HK-2 (cell line): Measurements from ENCODE around the gene FKBP15.
"Not testable (repeated sequence)": the region's sequence is repeated elsewhere in the genome, so short reads cannot be mapped to it uniquely, and the experiment has no call there.

Experiments
- DNase-seq: peaks from one replicate; pipeline ENCODE4 v3.0.0-alpha.2; 2018; ENCODE audit not compliant: unreplicated experiment

FKBP15 gene, protein sequence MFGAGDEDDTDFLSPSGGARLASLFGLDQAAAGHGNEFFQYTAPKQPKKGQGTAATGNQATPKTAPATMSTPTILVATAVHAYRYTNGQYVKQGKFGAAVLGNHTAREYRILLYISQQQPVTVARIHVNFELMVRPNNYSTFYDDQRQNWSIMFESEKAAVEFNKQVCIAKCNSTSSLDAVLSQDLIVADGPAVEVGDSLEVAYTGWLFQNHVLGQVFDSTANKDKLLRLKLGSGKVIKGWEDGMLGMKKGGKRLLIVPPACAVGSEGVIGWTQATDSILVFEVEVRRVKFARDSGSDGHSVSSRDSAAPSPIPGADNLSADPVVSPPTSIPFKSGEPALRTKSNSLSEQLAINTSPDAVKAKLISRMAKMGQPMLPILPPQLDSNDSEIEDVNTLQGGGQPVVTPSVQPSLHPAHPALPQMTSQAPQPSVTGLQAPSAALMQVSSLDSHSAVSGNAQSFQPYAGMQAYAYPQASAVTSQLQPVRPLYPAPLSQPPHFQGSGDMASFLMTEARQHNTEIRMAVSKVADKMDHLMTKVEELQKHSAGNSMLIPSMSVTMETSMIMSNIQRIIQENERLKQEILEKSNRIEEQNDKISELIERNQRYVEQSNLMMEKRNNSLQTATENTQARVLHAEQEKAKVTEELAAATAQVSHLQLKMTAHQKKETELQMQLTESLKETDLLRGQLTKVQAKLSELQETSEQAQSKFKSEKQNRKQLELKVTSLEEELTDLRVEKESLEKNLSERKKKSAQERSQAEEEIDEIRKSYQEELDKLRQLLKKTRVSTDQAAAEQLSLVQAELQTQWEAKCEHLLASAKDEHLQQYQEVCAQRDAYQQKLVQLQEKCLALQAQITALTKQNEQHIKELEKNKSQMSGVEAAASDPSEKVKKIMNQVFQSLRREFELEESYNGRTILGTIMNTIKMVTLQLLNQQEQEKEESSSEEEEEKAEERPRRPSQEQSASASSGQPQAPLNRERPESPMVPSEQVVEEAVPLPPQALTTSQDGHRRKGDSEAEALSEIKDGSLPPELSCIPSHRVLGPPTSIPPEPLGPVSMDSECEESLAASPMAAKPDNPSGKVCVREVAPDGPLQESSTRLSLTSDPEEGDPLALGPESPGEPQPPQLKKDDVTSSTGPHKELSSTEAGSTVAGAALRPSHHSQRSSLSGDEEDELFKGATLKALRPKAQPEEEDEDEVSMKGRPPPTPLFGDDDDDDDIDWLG

DNA sequence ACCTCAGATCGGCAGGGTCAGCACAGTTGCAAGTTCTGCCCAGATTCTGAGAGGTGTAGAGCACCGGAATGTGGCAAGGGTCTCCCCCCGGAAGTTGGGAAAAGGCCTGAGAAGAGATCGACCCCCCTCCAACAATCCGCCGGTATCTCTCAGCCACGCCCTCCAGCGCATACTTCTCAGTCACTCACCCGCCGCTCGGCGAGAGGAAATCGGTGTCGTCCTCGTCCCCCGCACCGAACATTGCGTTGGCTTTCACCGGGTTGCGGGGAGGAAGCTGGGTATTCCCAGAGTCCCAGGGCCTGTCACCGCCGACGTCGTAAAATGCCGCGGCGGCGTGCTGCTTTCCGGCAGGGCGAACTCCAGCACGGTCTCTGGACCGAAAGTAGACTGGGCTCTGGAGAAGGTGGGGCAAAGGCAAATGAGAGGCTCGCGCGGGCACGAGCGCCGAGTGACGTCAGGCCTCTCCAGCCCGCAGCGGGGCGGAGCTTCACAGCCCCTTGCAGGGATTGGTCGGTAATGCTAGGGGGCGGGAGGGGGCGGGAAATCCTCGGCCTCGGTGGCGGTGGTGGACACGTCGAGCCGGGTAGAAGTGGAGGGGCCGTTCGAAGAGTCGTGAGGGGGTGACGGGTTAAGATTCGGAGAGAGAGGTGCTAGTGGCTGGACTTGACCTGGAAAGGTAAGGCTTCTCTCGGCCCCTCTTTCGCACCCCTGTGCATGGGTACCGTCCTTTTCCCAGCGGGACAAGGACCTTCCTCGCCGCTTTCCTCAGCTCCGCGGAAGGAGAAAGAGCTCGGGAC lies at the start of gene FKBP15, which contains the start of gene SLC31A1:
FKBP15 (minus strand) TSS at position 275 of the 797 bp plus-strand sequence; CDS start at position 241, 34 bp downstream.
SLC31A1 (plus strand) TSS at position 542 of the 797 bp plus-strand sequence. CDS start 34,605 bp downstream, outside the sequence.
- peak; percentile 99 for DNase-seq

DNA sequence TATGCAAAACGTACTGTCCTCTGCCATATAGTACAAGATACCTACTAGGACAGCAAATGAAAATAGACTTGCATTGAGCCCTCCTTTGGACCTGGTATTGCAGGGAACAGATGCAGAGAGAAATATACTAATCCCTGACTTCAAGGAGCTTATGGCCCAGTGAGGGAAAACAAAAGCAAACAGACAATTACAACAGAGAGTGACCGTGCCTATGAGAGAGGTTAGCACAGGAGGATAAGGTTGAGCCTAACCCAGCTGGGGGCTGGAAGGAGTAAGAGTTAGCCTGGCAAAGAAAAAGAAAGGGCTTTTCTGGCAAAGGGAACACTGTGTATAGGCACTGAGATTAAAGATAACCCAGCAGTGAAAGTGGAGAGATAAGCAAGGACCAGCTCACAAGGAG lies 48.8 kb upstream of the FKBP15 start:
- no peak for DNase-seq

DNA sequence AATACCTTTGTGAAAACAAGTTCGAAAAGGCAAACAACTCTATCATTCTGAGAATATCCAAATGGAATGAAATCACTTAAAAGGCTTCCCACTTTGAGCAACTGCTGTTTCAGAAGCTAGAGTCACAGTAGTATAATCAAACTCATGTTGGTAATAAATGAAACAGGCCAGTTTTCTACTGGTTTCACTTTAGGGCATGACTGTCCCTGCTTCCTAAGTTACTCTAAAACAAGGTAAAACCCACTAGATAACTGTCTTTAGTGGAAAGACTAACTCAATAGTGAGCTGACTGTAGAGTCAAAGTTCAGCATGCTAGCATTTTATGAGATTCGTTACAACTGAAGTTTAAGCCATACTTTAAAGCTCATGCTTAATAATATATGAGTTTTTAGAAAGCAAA lies 48.3 kb upstream of the FKBP15 start:
- DNase-seq = no peak

DNA sequence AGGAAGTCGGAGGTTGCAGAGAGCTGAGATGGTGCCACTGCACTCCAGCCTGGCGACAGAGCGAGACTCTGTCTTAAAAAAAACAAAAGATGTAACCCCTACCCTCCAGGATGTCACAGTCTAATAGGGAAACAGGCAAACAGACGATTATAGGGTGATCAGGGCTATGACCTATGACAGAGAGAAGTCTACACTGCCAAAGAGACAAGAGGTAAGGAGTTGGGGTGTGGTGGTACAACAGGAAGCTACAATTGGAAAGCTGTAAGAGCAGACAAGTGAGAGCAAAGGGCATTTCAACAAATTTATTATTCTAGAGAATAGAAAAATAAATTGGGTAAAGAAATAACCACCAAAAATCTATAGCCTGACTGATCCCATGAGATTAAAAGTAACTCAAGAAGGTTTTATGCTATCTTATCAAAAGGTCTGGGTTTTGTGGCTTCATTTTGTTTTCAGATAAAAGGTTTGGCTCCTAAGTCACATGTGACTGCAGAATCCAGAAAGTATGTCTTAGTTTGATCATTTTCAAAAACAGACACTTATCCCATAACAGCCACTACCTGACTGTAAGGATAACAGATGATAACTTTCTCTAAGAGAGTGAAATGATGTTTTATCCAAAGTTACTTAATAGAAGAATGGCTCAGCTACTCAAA lies 47.0 kb upstream of the FKBP15 start:
- no peak for DNase-seq

DNA sequence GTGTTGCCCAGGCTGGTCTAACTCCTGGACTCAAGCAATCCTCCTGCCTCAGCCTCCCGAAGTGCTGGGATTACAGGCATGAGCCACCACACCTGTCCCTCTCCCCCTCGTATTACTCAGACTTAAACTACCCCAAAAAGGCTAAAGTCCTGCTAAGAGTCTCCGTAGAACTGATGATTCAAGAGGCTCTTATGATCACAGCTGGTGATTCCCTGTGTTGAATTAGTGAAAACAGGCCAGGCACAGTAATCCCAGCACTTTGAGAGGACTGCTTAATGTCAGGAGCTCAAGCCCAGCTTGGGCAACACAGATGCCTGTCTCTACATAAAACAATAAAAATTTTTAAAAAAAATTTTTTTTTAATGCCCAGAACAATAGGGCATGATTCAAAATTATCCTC lies 45.1 kb upstream of the FKBP15 start:
- DNase-seq = no peak

DNA sequence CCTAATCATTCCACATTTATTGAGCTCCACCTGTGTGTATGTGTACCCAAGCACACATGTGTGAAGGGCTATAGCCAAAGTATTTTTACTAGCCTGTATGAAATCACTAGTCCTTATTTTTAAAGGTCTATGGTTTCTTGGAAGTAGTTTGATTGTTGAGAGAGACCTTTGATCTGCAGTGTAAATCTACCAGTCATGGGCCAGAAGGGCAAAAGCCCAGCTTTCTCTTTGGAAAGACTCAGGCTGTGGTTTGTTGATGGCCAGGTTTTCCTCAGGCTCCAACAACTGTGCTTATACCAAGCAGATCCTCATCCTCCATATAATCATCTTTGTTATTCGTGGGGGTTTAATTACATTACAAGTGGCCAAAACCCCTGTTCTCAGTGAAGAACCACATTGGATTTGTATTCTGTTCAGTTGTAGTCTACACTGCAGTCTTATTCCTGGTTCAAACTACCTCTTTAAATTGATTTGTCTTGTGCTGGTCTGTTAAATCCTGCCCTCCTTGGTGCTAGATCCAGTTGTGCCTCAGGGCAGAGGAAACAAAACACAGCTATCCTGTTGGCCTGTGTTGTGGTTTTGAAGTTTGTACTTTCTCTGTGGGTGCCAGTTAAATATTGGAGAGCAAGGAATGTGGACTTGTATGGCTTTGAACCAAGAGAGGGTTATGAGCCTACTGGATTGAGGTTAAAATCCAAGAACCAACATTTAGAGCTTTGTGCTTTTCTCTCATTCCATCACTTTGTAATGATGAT lies 41.0 kb upstream of the FKBP15 start:
- DNase-seq = no peak

DNA sequence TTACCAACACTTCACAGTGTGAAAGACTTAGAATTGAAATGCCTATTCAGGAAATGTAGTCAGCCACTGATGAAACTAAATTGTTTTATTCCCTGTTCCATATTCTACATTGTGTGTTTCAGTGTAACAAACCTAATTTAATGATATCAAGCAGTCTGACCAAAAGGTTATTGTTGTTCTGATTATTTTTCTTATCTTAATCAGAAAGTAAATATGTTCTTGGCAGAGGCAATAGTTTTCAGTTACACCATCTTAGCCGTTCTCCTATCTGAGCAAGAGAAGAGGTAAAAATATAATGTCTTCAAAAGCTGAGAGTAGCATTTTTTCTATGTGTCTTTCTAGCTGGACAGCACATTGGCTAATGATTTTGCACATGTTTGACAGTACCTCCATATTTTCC lies 37.2 kb upstream of the FKBP15 start:
- no peak for DNase-seq

DNA sequence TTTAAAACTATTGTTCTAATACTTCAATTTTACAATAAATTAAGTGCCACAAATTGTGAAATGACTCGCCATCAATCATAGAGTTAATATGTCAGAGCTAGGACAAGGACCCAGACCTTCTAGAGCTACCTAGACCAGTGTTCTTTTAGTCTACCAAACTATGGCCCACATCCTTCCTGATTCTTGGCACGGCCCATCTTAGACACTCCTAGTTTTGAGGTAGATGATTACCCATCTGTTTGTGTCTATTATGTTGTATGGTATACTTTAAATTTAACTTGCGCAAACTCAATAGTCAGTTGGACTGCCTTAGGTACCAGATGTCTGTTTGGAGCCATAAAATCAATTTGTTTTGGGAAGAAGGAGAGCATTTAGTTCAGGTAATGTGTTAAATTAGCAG lies 36.8 kb upstream of the FKBP15 start:
- no peak for DNase-seq

DNA sequence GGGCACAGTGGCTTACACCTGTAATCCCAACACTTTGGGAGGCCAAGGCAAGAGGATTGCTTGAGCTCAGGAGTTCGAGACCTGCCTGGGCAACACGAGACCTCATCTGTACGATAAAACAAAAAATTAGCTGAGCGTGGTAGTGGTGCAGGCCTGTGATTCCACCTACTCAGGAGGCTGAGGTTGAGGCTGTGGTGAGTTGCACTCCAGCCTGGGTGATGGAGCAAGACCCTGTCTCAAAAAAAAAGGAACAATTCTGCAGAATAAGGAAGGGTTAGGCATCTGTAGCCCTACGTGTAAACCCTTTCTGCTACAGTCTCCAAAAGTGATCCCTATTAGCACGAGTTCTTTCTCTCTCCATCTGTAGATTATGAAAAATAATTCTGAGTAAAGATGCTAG lies 34.4 kb upstream of the FKBP15 start:
- DNase-seq = no peak

DNA sequence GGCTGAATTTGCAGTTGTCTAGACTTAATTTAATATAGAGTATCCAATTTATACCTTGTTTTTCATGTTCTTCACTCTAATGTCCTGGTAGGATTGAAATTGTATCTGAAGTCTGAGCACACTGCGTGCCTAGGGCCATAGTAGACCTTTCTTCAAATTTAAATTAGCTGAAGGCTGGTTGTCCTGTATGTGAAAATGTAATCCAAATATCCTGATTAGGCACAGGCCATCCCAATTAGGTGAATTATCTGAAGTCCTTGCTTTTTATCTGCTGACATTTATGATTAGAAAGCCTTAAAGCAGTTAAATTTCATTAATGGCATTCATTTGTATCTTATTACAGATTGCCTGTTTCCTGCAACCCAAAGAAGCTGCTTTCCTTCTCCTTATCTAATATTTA lies 33.9 kb upstream of the FKBP15 start:
- no peak for DNase-seq

DNA sequence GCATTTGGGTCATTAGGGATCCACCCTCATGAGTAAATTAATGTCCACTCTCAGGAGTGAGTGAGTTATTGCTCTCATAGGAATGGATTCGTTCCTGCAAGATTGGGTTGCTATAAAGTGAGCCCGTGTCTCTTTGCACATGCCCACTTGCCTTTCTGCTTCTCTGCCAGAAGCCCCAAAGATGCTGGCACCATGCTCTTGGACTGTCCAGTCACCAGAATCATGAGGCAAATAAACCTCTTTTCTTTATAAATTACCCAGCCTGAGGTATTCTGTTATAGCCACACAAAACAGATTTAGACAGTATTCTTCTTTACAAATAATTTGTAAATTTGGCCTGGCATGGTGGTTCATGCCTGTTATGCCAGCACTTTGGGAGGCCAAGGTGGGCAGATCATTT lies 29.7 kb upstream of the FKBP15 start:
- DNase-seq = no peak

DNA sequence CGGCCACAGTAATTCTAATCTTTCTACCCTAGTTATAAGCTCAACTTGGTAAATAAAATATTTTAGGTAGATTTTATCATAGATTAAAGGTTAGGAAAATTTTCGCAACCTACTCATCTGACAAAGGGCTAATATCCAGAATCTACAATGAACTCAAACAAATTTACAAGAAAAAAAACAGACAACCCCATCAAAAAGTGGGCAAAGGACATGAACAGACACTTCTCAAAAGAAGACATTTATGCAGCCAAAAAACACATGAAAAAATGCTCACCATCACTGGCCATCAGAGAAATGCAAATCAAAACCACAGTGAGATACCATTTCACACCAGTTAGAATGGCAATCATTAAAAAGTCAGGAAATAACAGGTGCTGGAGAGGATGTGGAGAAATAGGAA lies 28.6 kb upstream of the FKBP15 start:
- DNase-seq = not testable (repeated sequence)

DNA sequence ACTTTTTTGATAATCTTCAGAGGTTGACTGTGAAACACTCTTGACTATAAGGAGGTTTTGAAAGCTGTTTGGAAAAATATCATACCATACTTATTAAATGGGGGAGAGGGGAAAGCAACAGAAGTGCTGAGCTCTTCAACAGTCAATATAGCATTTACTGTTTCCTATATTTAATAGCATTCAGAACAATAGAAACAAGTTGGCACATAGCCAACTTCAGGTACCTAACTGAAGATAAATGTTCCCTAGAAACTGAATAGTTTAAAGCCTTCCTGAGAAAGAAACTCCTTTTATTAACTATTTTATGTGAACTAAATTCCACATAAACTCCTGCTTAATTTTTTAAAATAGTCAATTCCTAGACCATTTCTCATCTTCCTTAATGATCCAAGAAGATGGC lies 26.6 kb upstream of the FKBP15 start:
- DNase-seq = no peak

DNA sequence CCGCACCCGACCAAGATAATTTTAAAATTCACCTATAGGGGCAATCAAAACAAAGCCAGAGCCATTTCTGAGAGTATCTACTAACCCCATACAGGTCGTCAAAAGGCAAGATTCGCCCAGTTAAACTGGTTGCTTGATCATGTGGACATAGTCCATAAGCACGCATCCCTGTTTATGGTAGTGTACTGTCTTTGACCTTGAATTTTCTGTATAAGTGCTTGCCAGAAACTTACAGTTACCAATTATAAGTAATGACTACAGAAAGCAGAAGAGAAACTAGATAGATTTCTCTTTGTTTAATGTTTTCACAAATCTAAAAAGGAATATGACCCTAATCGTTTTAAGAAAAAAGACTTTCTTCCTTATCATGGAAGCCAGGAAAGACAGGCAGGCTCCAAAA lies 25.9 kb upstream of the FKBP15 start:
- no peak for DNase-seq

DNA sequence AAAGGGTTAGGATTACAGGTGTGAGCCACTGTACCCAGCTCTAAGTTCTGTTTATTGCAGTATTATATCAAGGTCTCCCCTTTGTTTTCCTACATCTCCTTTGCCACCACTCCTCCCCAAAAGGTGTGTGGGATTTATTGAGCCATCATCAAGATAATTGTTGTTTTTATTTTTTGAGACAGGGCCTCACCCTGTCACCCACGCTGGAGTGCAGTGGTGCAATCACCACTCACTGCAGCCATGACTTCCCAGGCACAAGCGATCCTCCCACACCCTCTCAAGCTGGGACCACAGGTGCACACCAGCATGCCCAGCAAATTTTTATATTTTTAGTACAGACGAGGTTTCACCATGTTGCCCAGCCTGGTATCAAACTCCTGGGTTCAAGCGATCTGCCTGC lies 24.8 kb upstream of the FKBP15 start:
- DNase-seq = no peak

DNA sequence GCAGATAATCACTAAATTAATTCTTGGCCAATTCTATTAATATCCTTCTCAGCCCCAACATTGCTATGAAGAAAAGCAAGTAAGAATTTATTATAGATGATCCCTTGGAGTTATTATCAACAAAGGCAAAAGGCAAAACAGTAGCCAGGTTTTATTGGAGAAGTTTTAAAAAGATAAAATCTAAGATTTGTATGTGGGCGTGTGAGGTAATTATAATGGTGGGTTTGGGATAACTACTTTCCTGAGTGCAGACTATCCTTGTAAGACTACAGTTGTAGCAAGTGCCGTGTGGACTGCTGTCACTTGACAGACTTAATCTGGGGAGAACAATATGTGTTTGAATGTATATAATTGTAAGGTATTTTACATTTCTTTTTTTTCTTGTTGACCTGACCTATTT lies 23.5 kb upstream of the FKBP15 start:
- no peak for DNase-seq

DNA sequence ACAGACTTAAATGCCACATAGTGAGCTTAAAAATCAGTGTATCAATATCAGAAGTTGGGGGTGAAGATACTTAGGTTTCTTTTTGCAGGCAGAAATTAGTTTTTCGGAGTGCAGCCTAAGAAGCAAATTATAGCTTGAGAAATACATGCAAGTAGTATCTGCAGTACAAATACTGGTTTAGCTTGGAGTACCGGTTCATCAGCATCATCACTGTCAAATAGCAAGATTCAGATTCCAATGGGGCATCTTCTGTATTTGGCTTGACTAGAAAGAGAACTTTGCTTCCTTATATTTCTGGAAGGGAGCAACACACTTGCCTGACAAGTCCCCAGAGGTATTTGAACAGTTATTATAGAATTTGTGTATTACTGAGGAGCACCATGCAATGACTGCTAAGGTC lies 20.1 kb upstream of the FKBP15 start:
- no peak for DNase-seq

DNA sequence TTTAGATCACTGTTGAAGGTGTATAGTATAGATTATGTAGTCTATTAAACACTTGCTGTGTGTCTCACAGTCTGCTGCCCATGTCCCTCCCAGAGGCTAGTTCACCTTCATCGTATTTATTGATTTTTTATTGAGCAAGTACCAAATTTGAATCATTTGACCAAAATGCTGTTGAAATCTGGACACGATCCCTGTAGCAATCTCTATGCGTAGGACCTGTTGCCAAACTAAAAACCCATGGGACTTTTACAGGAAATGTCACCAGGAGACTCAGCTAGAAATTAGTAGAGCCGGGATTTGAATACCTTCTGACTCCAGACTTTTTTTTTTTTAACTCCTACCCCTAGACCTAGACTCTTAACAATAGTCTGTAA lies 17.8 kb upstream of the FKBP15 start:
- DNase-seq = no peak

DNA sequence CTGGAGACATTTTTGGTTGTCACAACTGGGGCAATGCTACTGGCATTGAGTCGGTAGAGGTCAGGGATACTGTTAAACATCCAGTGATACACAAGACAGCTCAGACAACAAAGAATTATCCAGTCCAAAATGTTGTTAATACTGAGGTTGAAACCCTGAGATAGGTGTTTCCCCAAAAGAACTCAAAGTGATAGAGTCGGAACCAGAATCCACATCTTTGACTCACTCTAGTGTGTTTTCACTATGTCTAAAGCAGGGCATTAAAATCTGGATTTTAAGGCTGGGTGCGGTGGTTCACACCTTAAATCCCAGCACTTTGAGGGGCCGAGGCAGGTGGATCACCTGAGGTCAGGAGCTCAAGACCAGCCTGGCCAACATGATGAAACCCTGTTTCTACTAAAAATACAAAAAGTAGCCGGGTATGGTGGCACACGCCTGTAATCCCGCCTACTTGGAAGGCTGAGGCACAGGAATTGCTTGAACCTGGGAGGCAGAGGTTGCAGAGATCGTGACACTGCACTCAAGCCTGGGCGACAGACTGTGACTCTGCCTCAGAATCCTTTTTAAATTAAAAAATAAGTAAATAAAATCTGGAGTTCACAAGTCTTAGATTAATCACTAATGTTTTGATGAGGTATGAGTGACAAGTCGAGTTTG lies 17.3 kb upstream of the FKBP15 start:
- DNase-seq = no peak

DNA sequence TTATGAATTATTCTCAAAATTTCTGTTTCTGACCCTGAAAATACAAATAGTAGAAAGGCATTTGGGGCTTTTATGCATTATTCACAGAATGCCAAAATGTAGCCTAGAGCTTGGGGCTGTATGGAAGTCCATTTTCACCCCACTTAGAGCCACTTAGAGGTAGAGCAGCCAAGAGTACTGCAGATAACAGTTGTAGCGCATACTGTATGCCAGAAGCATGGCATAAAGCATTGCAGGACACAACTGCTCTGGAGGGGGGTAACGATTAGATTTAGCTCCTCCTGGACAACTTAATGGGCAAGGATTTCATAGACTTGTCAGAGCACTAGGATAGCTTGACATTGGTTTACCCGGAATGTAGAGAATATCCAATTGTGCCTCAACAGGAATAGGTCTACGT lies 15.9 kb upstream of the FKBP15 start:
- no peak for DNase-seq
